ENCODE measurements around the gene ITGA3.

GRCh38 chr17:50090971-50091917 lies 35.3 kb downstream of the ITGA3 start:
- TF ChIP-seq POLR2A (IDR thresholded peaks at IDR 0.05; ENCODE audit: low read length) (no peak), GATA1 (IDR thresholded peaks at IDR 0.05; ENCODE audit: low read depth, low read length) (no peak)

Measured in erythroblast (primary cell).